HEK293 (cell line): ENCODE measurements around the gene LRRC59.

Source experiments
- CTCF ChIA-PET: fragments of 350-600 bp; formaldehyde crosslinking; extraction: SDS; loops from one replicate; lab custom pipeline; 2021; ENCODE audit warnings: antibody characterized with exemption; lab: Yijun Ruan, JAX
- POLR2A ChIA-PET: fragments of 300-600 bp; formaldehyde crosslinking; extraction: SDS; loops from one replicate; lab custom pipeline; 2020; ENCODE audit warnings: antibody characterized with exemption, inconsistent platforms; lab: Yijun Ruan, JAX
- H3K27ac ChIP-seq: fragments of 200-500 bp; sonication (Bioruptor generic); 2 replicates; pipeline ENCODE4 v1.5.1; 2014; ENCODE audit warnings: low read depth, low read length, control low read depth, inconsistent platforms; ENCODE audit errors: extremely low read depth
- H3K36me3 ChIP-seq, 2 experiments: fragments of 200-500 bp in 1 of 2; sonication (Bioruptor generic) in 1 of 2; 1 replicate in 1 of 2; 2 replicates in 1 of 2; pipeline ENCODE4 v1.5.1; 2014 to 2017; ENCODE audit warnings: inconsistent platforms in 2 of 2, low read length in 2 of 2; ENCODE audit not compliant: control insufficient read depth in 2 of 2, insufficient read depth in 1 of 2
- H3K4me1 ChIP-seq: fragments of 200-500 bp; sonication (Bioruptor generic); 2 replicates; pipeline ENCODE4 v1.5.1; 2014; ENCODE audit warnings: mild to moderate bottlenecking, low read length, inconsistent platforms; ENCODE audit not compliant: control insufficient read depth, insufficient read depth
- H3K4me3 ChIP-seq: 2 replicates; pipeline ENCODE4 v1.5.1; 2011; ENCODE audit warnings: low read depth, mild to moderate bottlenecking, control low read depth, low read length, moderate library complexity
- H3K9me3 ChIP-seq: fragments of 200-500 bp; sonication (Bioruptor generic); 2 replicates; pipeline ENCODE4 v1.5.1; 2014; ENCODE audit warnings: low read depth, low read length, inconsistent platforms; ENCODE audit not compliant: control insufficient read depth, insufficient read depth
- AEBP2 ChIP-seq: fragments of 450-650 bp; formaldehyde crosslinking; IDR thresholded peaks from 2 replicates; pipeline ENCODE4 v1.5.1; 2016; ENCODE audit warnings: missing biosample characterization, missing genetic modification characterization, borderline replicate concordance
- KLF9 ChIP-seq: fragments of 450-650 bp; formaldehyde crosslinking; IDR thresholded peaks from 2 replicates; pipeline ENCODE4 v1.5.1; 2016; ENCODE audit warnings: missing biosample characterization, missing genetic modification characterization, low read depth
- PRDM4 ChIP-seq: fragments of 450-650 bp; formaldehyde crosslinking; IDR thresholded peaks from 2 replicates; pipeline ENCODE4 v1.5.1; 2017; ENCODE audit warnings: missing biosample characterization, missing genetic modification characterization
- TSHZ1 ChIP-seq: fragments of 450-650 bp; formaldehyde crosslinking; IDR thresholded peaks from 2 replicates; pipeline ENCODE4 v1.5.1; 2016; ENCODE audit warnings: missing biosample characterization, missing genetic modification characterization, borderline replicate concordance
- ZBTB11 ChIP-seq: fragments of 450-650 bp; formaldehyde crosslinking; conservative IDR thresholded peaks from 2 replicates; pipeline ENCODE4 v1.5.1; 2016; ENCODE audit warnings: low read depth, missing biosample characterization, missing genetic modification characterization
- ZBTB48 ChIP-seq: fragments of 450-650 bp; formaldehyde crosslinking; IDR thresholded peaks from 2 replicates; pipeline ENCODE4 v1.5.1; 2016; ENCODE audit warnings: missing biosample characterization, missing genetic modification characterization
- ZNF175 ChIP-seq: fragments of 450-650 bp; formaldehyde crosslinking; IDR thresholded peaks from 2 replicates; pipeline ENCODE4 v1.5.1; 2016; ENCODE audit warnings: missing biosample characterization, missing genetic modification characterization
- ZNF202 ChIP-seq: fragments of 450-650 bp; formaldehyde crosslinking; IDR thresholded peaks from 2 replicates; pipeline ENCODE4 v1.5.1; 2016; ENCODE audit warnings: missing biosample characterization, missing genetic modification characterization, borderline replicate concordance
- ZNF23 ChIP-seq: fragments of 450-650 bp; formaldehyde crosslinking; IDR thresholded peaks from 2 replicates; pipeline ENCODE4 v1.5.1; 2016; ENCODE audit warnings: missing biosample characterization, missing genetic modification characterization, borderline replicate concordance
- ZNF274 ChIP-seq, 2 experiments: fragments of 200-500 bp in 1 of 2; fragments of 450-650 bp in 1 of 2; sonication (Bioruptor generic) in 1 of 2; formaldehyde crosslinking in 1 of 2; IDR thresholded peaks; 2 replicates each; pipeline versions ENCODE4 v1.5.1 to v1.6.1; 2014 to 2016; ENCODE audit warnings: borderline replicate concordance in 1 of 2, inconsistent platforms in 1 of 2, low read length in 1 of 2, missing biosample characterization in 1 of 2, missing genetic modification characterization in 1 of 2
- ZNF560 ChIP-seq: fragments of 450-650 bp; formaldehyde crosslinking; IDR thresholded peaks from 2 replicates; pipeline ENCODE4 v1.5.1; 2017; ENCODE audit warnings: missing biosample characterization, missing genetic modification characterization, borderline replicate concordance
- ZNF623 ChIP-seq: fragments of 450-650 bp; formaldehyde crosslinking; IDR thresholded peaks from 2 replicates; pipeline ENCODE4 v1.5.1; 2016; ENCODE audit warnings: missing biosample characterization, missing genetic modification characterization

Gene LRRC59

GRCh38 chr17:50422738-50423137 is 25.4 kb upstream of the LRRC59 start:
- Histone ChIP-seq H3K36me3 (no peaks in the 10 kb centered on the region), H3K4me3 (no peak overlapping the region), H3K4me1 (peaks cover 10% of the 10 kb centered on the region; the same call in 1 of the 2 replicates), H3K9me3 (no peaks in the 10 kb centered on the region), H3K27ac (no peak overlapping the region)
- ChIA-PET POLR2A (no interaction called here), CTCF (interaction anchor here (3.1 kb wide), 1 partner anchor 26 kb away, joined by 24 read pairs; the partner anchor contains the start of gene LRRC59)
- TF ChIP-seq ZNF560 (tag by site-specific recombination) (no peak), ZNF175 (no peak), ZBTB48 (no peak), KLF9 (no peak), ZBTB11 (tag by site-specific recombination) (no peak), ZNF23 (tag by site-specific recombination) (no peak), PRDM4 (no peak), TSHZ1 (no peak)

- ChIA-PET POLR2A (interaction anchor here (0.5 to 1.2 kb wide), 3 partner anchors 20 to 580 kb away, joined by 3 to 5 read pairs (median 4); no protein-coding TSS in a partner anchor), CTCF (interaction anchor here (0.6 to 3.1 kb wide), 3 partner anchors 24 to 295 kb away, joined by 3 to 24 read pairs (median 3); partner anchors contain the start of gene LRRC59)
- TF ChIP-seq ZNF274 (IDR thresholded peaks at IDR 0.05; ENCODE audit: low read length) (no peak), ZNF274 (tag by site-specific recombination; IDR thresholded peaks at IDR 0.05; ENCODE audit: borderline replicate concordance) (no peak), ZNF202 (no peak), AEBP2 (tag by site-specific recombination) (no peak), ZNF623 (tag by site-specific recombination) (no peak), ZNF175 (no peak)
- 0 out of 2 replicates have a peak, but pooled peaks cover 3% of the 10 kb centered on the region for H3K4me1 ChIP-seq
- no peak overlapping the region for H3K4me3 ChIP-seq
- H3K27ac ChIP-seq = no peak overlapping the region
- no peaks in the 10 kb centered on the region for H3K36me3 ChIP-seq
- no peaks in the 10 kb centered on the region for H3K9me3 ChIP-seq
Measured at GRCh38 chr17:50421308-50422051, 24.2 kb upstream of the LRRC59 start.
